ENCODE measurements around the gene LZTR1. TPM values are rescaled to one million over a fixed set of nuclear protein-coding genes. Genes with fewer than 3 reads are reported as not detected.

The LZTR1 gene
- total and polyA plus RNA-seq, 2 donors (not counting 3 experiments of a cell fraction or from before 2014, with no cell fraction given): 56.6 to 86.8 TPM

- FAIRE-seq (no peak), DNase-seq (ENCODE audit: low read depth, low spot score) (no peak)
- peaks cover 3 to 18% of the 10 kb centered on the region in 2 experiments for H3K36me3 ChIP-seq (ENCODE audit: control insufficient read depth in 2 of 2, extremely low read depth in 1 of 2, insufficient read depth in 2 of 2, low read length in 2 of 2)
- intact Hi-C loops (cut with micrococcal nuclease) (no loop called here), dilution Hi-C loops (cut with MboI; ENCODE audit: extremely low pct_ligation_motif_present, low sequenced_read_pairs) (no loop called here)
- H4K20me1 ChIP-seq (replicated peaks; ENCODE audit: control insufficient read depth, extremely low read depth, insufficient read depth, low read length): no peaks in the 10 kb centered on the region
- H3K9me3 ChIP-seq (replicated peaks; ENCODE audit: control insufficient read depth, insufficient read depth, low read length): no peaks in the 10 kb centered on the region
- BruUV-seq (replicated peaks): no TSS peak
- no peaks in the 10 kb centered on the region for H3K27me3 ChIP-seq (ENCODE audit: control insufficient read depth in 2 of 2, insufficient read depth in 2 of 2, low read length in 2 of 2)
- ChIA-PET POLR2A (no interaction called here), CTCF (no interaction called here)
- peaks cover 17% of the 10 kb centered on the region for H3K79me2 ChIP-seq (ENCODE audit: control insufficient read depth, insufficient read depth, low read length)
- H3K27ac ChIP-seq (ENCODE audit: insufficient read depth, low read depth, low read length): no peak overlapping the region
- no peak overlapping the region for H3K9ac ChIP-seq (replicated peaks; ENCODE audit: extremely low read depth, insufficient read depth, low read length)
- no peak overlapping the region for H3K4me3 ChIP-seq (replicated peaks in 1 of 3; ENCODE audit: insufficient read depth in 1 of 3, low read depth in 1 of 3, low read length in 3 of 3)
- peaks cover 11% of the 10 kb centered on the region for H3K4me1 ChIP-seq (ENCODE audit: control insufficient read depth, extremely low read depth, insufficient read depth, low read length)
- no peaks in the 10 kb centered on the region for H3K9me1 ChIP-seq (replicated peaks; ENCODE audit: control insufficient read depth, extremely low read depth, insufficient read depth, low read length)
- no peak overlapping the region for H3K4me2 ChIP-seq (ENCODE audit: insufficient read depth, low read length)
- TF ChIP-seq EZH2 (IDR thresholded peaks at IDR 0.05; ENCODE audit: borderline replicate concordance, low read depth, low read length, severe bottlenecking) (no peak), GATA2 (IDR thresholded peaks at IDR 0.05; ENCODE audit: insufficient read depth, insufficient read length, low read depth, low read length) (no peak), MYC (IDR thresholded peaks at IDR 0.05; ENCODE audit: low read depth, low read length) (no peak), CTCF (IDR thresholded peaks at IDR 0.05; ENCODE audit: extremely low read depth in 1 of 2, insufficient read depth in 1 of 2, low read depth in 1 of 2, low read length in 2 of 2) (no peak), MAX (IDR thresholded peaks at IDR 0.05; ENCODE audit: insufficient read depth, insufficient read length) (no peak), FOS (IDR thresholded peaks at IDR 0.05; ENCODE audit: borderline replicate concordance, insufficient read depth, low read length) (no peak), POLR2A (IDR thresholded peaks at IDR 0.05; ENCODE audit: low read depth, low read length) (no peak), POLR2AphosphoS5 (IDR thresholded peaks at IDR 0.05; ENCODE audit: insufficient read depth, low read depth, low read length) (no peak), JUN (IDR thresholded peaks at IDR 0.05; ENCODE audit: borderline replicate concordance, insufficient read depth, insufficient read length, low read depth) (no peak)
- H2AFZ ChIP-seq (ENCODE audit: low read depth, low read length): no peak overlapping the region
Measured at GRCh38 chr22:20985720-20986119, 3.6 kb downstream of the LZTR1 start.

All from endothelial cell of umbilical vein (primary cell).